ENCODE results near the gene SETBP1.

The SETBP1 gene

DNA sequence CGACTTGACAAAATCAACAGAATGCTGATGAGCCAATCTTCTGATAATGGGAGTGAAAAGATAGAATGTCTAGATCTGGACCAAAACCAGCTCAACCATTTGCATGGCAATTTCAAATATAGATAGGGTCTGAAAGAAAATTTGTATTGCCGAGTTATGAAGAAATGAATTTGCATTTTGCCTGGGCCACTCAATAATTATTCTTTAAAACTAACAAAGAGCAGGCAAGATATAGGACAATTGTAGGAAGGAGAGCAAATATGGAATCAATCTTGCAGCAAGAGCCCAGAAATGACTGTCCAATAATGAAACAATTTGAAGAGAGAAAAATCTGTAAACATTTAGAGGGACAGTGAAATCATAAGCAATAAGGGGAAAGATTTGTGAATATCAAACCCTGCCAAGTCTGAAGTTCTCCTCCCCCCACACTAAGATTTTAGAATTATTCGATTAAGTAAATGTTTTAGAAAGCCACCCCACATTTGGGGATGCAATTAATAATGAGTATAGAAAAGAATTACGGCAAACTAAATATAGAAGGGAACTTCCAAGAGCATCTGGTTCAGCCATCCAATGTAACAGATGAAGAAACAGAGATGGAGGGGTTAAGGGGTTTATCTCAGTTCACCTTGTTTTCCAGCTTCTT lies 377.4 kb downstream of the SETBP1 start:
- H3K36me3 ChIP-seq (ENCODE audit: control insufficient read depth, insufficient read depth, low read length) = no peaks in the 10 kb centered on the region
- H3K4me3 ChIP-seq (ENCODE audit: low read depth, low read length) = no peak overlapping the region
- H3K4me1 ChIP-seq (ENCODE audit: control insufficient read depth, insufficient read depth, low read length) = 0 out of 2 replicates have a peak, but pooled peaks cover 3% of the 10 kb centered on the region
- H3K27ac ChIP-seq (ENCODE audit: low read depth, low read length) = no peak overlapping the region
- H3K9me3 ChIP-seq (ENCODE audit: control insufficient read depth, insufficient read depth, low read depth, low read length) = no peaks in the 10 kb centered on the region
- H3K27me3 ChIP-seq (ENCODE audit: control insufficient read depth, insufficient read depth, low read length) = no peaks in the 10 kb centered on the region
- no peak overlapping the region for H3K9ac ChIP-seq (ENCODE audit: low read length)

GRCh38 chr18:45059695-45060094 lies 379.0 kb downstream of the SETBP1 start:
- no peaks in the 10 kb centered on the region for H3K9me3 ChIP-seq (ENCODE audit: control insufficient read depth, insufficient read depth, low read depth, low read length)
- no peak overlapping the region for H3K9ac ChIP-seq (ENCODE audit: low read length)
- no peak overlapping the region for H3K4me3 ChIP-seq (ENCODE audit: low read depth, low read length)
- no peaks in the 10 kb centered on the region for H3K36me3 ChIP-seq (ENCODE audit: control insufficient read depth, insufficient read depth, low read length)
- H3K4me1 ChIP-seq (ENCODE audit: control insufficient read depth, insufficient read depth, low read length) = 0 out of 2 replicates have a peak, but pooled peaks cover 3% of the 10 kb centered on the region
- H3K27me3 ChIP-seq (ENCODE audit: control insufficient read depth, insufficient read depth, low read length) = no peaks in the 10 kb centered on the region
- no peak overlapping the region for H3K27ac ChIP-seq (ENCODE audit: low read depth, low read length)

GRCh38 chr18:45060102-45060501 lies 379.4 kb downstream of the SETBP1 start:
- H3K9ac ChIP-seq (ENCODE audit: low read length) = no peak overlapping the region
- no peak overlapping the region for H3K27ac ChIP-seq (ENCODE audit: low read depth, low read length)
- no peaks in the 10 kb centered on the region for H3K9me3 ChIP-seq (ENCODE audit: control insufficient read depth, insufficient read depth, low read depth, low read length)
- no peaks in the 10 kb centered on the region for H3K36me3 ChIP-seq (ENCODE audit: control insufficient read depth, insufficient read depth, low read length)
- H3K4me3 ChIP-seq (ENCODE audit: low read depth, low read length) = no peak overlapping the region
- H3K27me3 ChIP-seq (ENCODE audit: control insufficient read depth, insufficient read depth, low read length) = no peaks in the 10 kb centered on the region
- H3K4me1 ChIP-seq (ENCODE audit: control insufficient read depth, insufficient read depth, low read length) = 0 out of 2 replicates have a peak, but pooled peaks cover 3% of the 10 kb centered on the region

DNA sequence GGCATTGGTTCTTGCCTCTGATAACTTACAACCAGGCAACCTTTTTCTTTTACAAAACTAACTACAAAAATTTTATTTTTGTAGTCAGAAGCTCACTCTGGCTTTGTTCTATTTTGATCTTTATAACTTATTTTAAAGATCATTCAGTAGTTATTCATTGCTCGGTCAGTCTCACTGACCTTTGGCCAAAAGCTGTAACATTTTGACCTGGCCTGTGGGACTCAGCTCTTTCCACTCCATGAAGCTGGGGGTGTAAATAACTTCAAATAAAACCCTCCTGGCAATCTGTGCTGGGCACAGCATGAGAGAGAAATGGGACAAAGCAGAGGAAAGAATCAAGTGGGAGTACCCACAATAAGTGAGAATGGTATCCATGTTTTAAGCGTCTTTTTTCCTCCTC lies 380.7 kb downstream of the SETBP1 start:
- no peak overlapping the region for H3K27ac ChIP-seq (ENCODE audit: low read depth, low read length)
- H3K9ac ChIP-seq (ENCODE audit: low read length) = no peak overlapping the region
- H3K4me1 ChIP-seq (ENCODE audit: control insufficient read depth, insufficient read depth, low read length) = 0 out of 2 replicates have a peak, but pooled peaks cover 3% of the 10 kb centered on the region
- H3K4me3 ChIP-seq (ENCODE audit: low read depth, low read length) = no peak overlapping the region
- no peaks in the 10 kb centered on the region for H3K36me3 ChIP-seq (ENCODE audit: control insufficient read depth, insufficient read depth, low read length)
- H3K9me3 ChIP-seq (ENCODE audit: control insufficient read depth, insufficient read depth, low read depth, low read length) = no peaks in the 10 kb centered on the region
- no peaks in the 10 kb centered on the region for H3K27me3 ChIP-seq (ENCODE audit: control insufficient read depth, insufficient read depth, low read length)

DNA sequence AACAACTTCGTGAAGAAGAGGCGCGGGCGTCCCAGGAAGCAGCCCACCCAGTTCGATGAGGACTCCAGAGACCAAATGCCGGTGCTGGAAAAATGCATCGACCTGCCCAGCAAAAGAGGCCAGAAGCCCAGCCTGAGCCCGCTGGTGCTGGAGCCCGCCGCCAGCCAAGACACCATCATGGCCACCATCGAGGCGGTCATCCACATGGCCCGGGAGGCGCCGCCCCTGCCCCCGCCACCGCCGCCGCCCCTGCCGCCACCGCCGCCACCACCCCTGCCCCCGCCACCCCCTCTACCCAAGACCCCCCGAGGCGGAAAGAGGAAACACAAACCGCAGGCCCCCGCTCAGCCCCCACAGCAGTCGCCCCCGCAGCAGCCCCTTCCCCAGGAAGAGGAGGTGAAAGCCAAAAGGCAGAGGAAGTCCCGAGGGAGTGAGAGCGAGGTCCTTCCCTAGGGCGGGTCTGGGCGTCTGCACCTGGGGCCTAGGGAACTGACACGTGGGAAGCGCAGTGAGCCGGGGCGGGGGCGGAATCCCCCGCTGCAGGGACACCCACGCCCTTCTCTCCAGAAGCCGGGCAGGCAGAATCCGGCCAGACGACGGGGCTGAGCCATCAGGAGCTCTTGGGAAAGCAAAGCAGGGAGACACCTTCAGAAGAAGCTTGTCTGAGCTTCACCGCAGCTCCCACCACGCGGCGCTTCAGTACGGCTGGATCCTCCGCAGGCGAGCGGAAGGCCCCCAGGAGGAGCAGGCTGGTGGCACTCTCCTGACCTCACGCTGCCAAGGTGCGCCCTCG lies 382.8 kb downstream of the SETBP1 start:
- Histone ChIP-seq H3K4me3 (ENCODE audit: low read depth, low read length) (no peak overlapping the region), H3K9me3 (ENCODE audit: control insufficient read depth, insufficient read depth, low read depth, low read length) (no peaks in the 10 kb centered on the region), H3K27ac (ENCODE audit: low read depth, low read length) (no peak overlapping the region), H3K36me3 (ENCODE audit: control insufficient read depth, insufficient read depth, low read length) (no peaks in the 10 kb centered on the region), H3K4me1 (ENCODE audit: control insufficient read depth, insufficient read depth, low read length) (no peaks in the 10 kb centered on the region), H3K27me3 (ENCODE audit: control insufficient read depth, insufficient read depth, low read length) (no peaks in the 10 kb centered on the region), H3K9ac (ENCODE audit: low read length) (no peak overlapping the region)

DNA sequence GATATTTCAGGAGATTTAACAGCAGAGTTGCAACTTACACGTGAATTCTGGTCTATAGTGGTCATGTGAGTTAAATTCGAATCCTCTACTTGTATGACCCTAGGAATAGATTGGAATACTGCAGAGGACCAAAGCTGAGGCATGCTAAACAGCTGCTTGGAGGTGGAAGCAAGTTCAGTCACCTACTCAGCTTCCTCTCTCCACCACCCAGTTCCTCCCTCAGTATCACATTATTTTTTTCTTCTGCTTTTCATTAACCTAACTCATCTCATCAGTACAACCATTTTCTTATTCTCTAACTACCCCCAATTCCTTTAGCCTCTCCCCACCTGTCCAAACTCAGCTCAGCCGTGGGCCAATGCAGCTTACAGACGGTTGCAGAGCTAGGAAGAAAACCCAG lies 385.5 kb downstream of the SETBP1 start:
- no peaks in the 10 kb centered on the region for H3K9me3 ChIP-seq (ENCODE audit: control insufficient read depth, insufficient read depth, low read depth, low read length)
- no peaks in the 10 kb centered on the region for H3K27me3 ChIP-seq (ENCODE audit: control insufficient read depth, insufficient read depth, low read length)
- no peaks in the 10 kb centered on the region for H3K36me3 ChIP-seq (ENCODE audit: control insufficient read depth, insufficient read depth, low read length)
- H3K4me1 ChIP-seq (ENCODE audit: control insufficient read depth, insufficient read depth, low read length) = no peaks in the 10 kb centered on the region
- H3K9ac ChIP-seq (ENCODE audit: low read length) = no peak overlapping the region
- no peak overlapping the region for H3K27ac ChIP-seq (ENCODE audit: low read depth, low read length)
- no peak overlapping the region for H3K4me3 ChIP-seq (ENCODE audit: low read depth, low read length)

- no peaks in the 10 kb centered on the region for H3K36me3 ChIP-seq (ENCODE audit: control insufficient read depth, insufficient read depth, low read length)
- H3K9me3 ChIP-seq (ENCODE audit: control insufficient read depth, insufficient read depth, low read depth, low read length) = no peaks in the 10 kb centered on the region
- H3K4me3 ChIP-seq (ENCODE audit: low read depth, low read length) = no peak overlapping the region
- H3K27me3 ChIP-seq (ENCODE audit: control insufficient read depth, insufficient read depth, low read length) = no peaks in the 10 kb centered on the region
- no peak overlapping the region for H3K27ac ChIP-seq (ENCODE audit: low read depth, low read length)
- H3K9ac ChIP-seq (ENCODE audit: low read length) = no peak overlapping the region
- no peaks in the 10 kb centered on the region for H3K4me1 ChIP-seq (ENCODE audit: control insufficient read depth, insufficient read depth, low read length)
Measured at GRCh38 chr18:45066886-45067285, 386.2 kb downstream of the SETBP1 start.

DNA sequence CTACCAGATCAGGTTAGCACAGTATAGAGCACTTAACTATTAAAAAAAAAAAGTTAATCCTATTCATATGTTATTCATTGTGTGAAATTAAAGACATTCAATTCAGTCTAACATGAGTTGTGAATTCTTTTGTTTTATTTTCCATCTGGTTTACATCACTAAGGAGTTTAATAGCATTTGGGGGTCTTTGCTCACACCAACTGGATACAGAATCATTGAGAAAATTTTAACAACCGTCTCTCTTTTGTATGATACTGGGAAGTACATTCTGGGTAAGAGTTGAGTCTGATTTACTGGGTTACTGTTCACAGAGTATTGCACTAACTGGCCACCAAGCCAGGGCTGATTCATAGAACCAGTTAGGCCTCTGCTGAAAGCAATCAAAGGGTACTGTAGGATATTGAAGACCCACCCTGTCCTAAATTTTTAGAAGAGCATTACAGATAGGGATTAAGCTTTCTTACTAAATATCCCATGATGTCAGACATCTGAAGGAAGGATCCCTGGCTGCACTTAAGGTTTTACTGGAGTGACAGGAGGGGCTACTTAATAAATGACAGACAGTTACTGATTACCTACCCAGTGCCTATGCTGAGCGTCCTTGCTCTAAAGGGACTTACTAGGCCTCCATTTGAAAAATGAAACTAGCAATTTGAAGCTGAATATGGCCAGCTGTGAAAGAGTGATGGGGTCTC lies 387.9 kb downstream of the SETBP1 start:
- Histone ChIP-seq H3K27me3 (ENCODE audit: control insufficient read depth, insufficient read depth, low read length) (no peaks in the 10 kb centered on the region), H3K9ac (ENCODE audit: low read length) (no peak overlapping the region), H3K4me3 (ENCODE audit: low read depth, low read length) (no peak overlapping the region), H3K9me3 (ENCODE audit: control insufficient read depth, insufficient read depth, low read depth, low read length) (no peaks in the 10 kb centered on the region), H3K27ac (ENCODE audit: low read depth, low read length) (no peak overlapping the region), H3K36me3 (ENCODE audit: control insufficient read depth, insufficient read depth, low read length) (no peaks in the 10 kb centered on the region), H3K4me1 (ENCODE audit: control insufficient read depth, insufficient read depth, low read length) (no peaks in the 10 kb centered on the region)

GRCh38 chr18:45069546-45069945 lies 388.9 kb downstream of the SETBP1 start:
- no peak overlapping the region for H3K4me3 ChIP-seq (ENCODE audit: low read depth, low read length)
- H3K4me1 ChIP-seq (ENCODE audit: control insufficient read depth, insufficient read depth, low read length) = no peaks in the 10 kb centered on the region
- H3K9ac ChIP-seq (ENCODE audit: low read length) = no peak overlapping the region
- no peaks in the 10 kb centered on the region for H3K36me3 ChIP-seq (ENCODE audit: control insufficient read depth, insufficient read depth, low read length)
- no peak overlapping the region for H3K27ac ChIP-seq (ENCODE audit: low read depth, low read length)
- H3K9me3 ChIP-seq (ENCODE audit: control insufficient read depth, insufficient read depth, low read depth, low read length) = no peaks in the 10 kb centered on the region
- no peaks in the 10 kb centered on the region for H3K27me3 ChIP-seq (ENCODE audit: control insufficient read depth, insufficient read depth, low read length)

DNA sequence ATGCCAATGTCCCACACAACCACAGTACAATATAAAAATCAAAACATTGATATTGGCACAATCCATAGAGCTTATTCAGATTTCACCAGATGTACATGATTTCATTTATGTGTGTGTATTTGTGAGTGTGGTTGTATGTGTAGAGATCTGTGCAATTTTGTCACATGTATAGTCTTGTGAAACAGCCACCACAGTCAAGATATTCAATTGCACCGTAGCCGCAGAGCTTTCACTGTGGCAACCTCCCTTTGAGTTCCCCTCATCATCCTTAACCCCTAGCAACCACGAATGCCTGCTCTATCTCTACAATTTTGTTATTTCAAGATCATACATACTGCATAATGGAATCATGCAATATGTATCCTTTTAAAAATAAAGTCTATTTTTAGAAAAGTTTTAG lies 391.3 kb downstream of the SETBP1 start:
- H3K9ac ChIP-seq (ENCODE audit: low read length) = no peak overlapping the region

GRCh38 chr18:45073556-45073955 lies 392.9 kb downstream of the SETBP1 start:
- Histone ChIP-seq H3K27ac (ENCODE audit: low read depth, low read length) (no peak overlapping the region), H3K4me1 (ENCODE audit: control insufficient read depth, insufficient read depth, low read length) (no peaks in the 10 kb centered on the region), H3K27me3 (ENCODE audit: control insufficient read depth, insufficient read depth, low read length) (no peaks in the 10 kb centered on the region), H3K9ac (ENCODE audit: low read length) (no peak overlapping the region), H3K4me3 (ENCODE audit: low read depth, low read length) (no peak overlapping the region), H3K9me3 (ENCODE audit: control insufficient read depth, insufficient read depth, low read depth, low read length) (no peaks in the 10 kb centered on the region), H3K36me3 (ENCODE audit: control insufficient read depth, insufficient read depth, low read length) (no peaks in the 10 kb centered on the region)

More for the DNA sequence above, 391.3 kb downstream of the SETBP1 start:
- no peaks in the 10 kb centered on the region for H3K4me1 ChIP-seq (ENCODE audit: control insufficient read depth, insufficient read depth, low read length)
- H3K27ac ChIP-seq (ENCODE audit: low read depth, low read length) = no peak overlapping the region
- no peaks in the 10 kb centered on the region for H3K9me3 ChIP-seq (ENCODE audit: control insufficient read depth, insufficient read depth, low read depth, low read length)
- H3K4me3 ChIP-seq (ENCODE audit: low read depth, low read length) = no peak overlapping the region
- no peaks in the 10 kb centered on the region for H3K27me3 ChIP-seq (ENCODE audit: control insufficient read depth, insufficient read depth, low read length)
- H3K36me3 ChIP-seq (ENCODE audit: control insufficient read depth, insufficient read depth, low read length) = no peaks in the 10 kb centered on the region

Measured in HUES6 (cell line).